GM21447 (cell line): Measurements from ENCODE around the gene OLIG2.

Experiments
- ATAC-seq: cut with Tn5 transposase; IDR thresholded peaks from one replicate; pipeline ENCODE4 v1.9.1; 2021; ENCODE audit not compliant: unreplicated experiment

The OLIG2 gene

GRCh38 chr21:33019885-33020557, 5.7 kb upstream of the OLIG2 start:
- ATAC-seq = no peak

- no peak for ATAC-seq
Measured at GRCh38 chr21:33020558-33021100, 5.1 kb upstream of the OLIG2 start.

- no peak for ATAC-seq
Measured at GRCh38 chr21:33021150-33021549, 4.6 kb upstream of the OLIG2 start.

GRCh38 chr21:33021667-33022066, 4.1 kb upstream of the OLIG2 start:
- no peak for ATAC-seq

- no peak for ATAC-seq
Measured at GRCh38 chr21:33022489-33022827, 3.3 kb upstream of the OLIG2 start.

GRCh38 chr21:33022828-33023573, 2.7 kb upstream of the OLIG2 start:
- no peak for ATAC-seq

GRCh38 chr21:33023574-33024200, 2.0 kb upstream of the OLIG2 start:
- ATAC-seq = no peak

- no peak for ATAC-seq
Measured at GRCh38 chr21:33024201-33025103, 1.3 kb upstream of the OLIG2 start.

- ATAC-seq = no peak
Measured at GRCh38 chr21:33025106-33025488, 638 bp upstream of the OLIG2 start.

GRCh38 chr21:33026443-33026858, 716 bp downstream of the OLIG2 start:
- ATAC-seq = no peak

GRCh38 chr21:33026878-33027400, 1.2 kb downstream of the OLIG2 start:
- no peak for ATAC-seq

GRCh38 chr21:33027401-33028286, 1.9 kb downstream of the OLIG2 start:
- ATAC-seq = no peak

GRCh38 chr21:33028287-33028670, 2.5 kb downstream of the OLIG2 start:
- no peak for ATAC-seq

- no peak for ATAC-seq
Measured at GRCh38 chr21:33028773-33029384, 3.1 kb downstream of the OLIG2 start.

- no peak for ATAC-seq
Measured at GRCh38 chr21:33029385-33029921, 3.7 kb downstream of the OLIG2 start.

GRCh38 chr21:33029975-33030461, 4.3 kb downstream of the OLIG2 start:
- ATAC-seq = no peak

GRCh38 chr21:33030633-33031032, 4.9 kb downstream of the OLIG2 start:
- ATAC-seq = no peak

GRCh38 chr21:33031152-33031911, 5.6 kb downstream of the OLIG2 start:
- ATAC-seq = no peak
